H1 (cell line): ENCODE data around the gene HOXA11. TPM values are rescaled to one million over a fixed set of nuclear protein-coding genes. Genes with fewer than 3 reads are reported as not detected.

Source experiments
- CTCF ChIA-PET: fragments of 300-600 bp; sonication (Branson Sonifier 250); formaldehyde crosslinking; loops from one replicate; lab custom pipeline; 2021; ENCODE audit not compliant: partially characterized antibody; lab: Charles Lee
- POLR2A ChIA-PET: fragments of 300-600 bp; sonication (Branson Sonifier 250); formaldehyde crosslinking; loops from one replicate; lab custom pipeline; 2021; ENCODE audit warnings: inconsistent platforms; ENCODE audit not compliant: partially characterized antibody; lab: Charles Lee
- DNase-seq, 2 experiments: peaks; one replicate each; pipeline versions ENCODE4 v3.0.0 to v3.0.0-alpha.2; 2010 to 2022; ENCODE audit warnings: low spot score in 2 of 2, low read depth in 1 of 2, mixed read lengths in 1 of 2
- FAIRE-seq: peaks from 2 replicates; lab custom pipeline; 2011; peaks lifted over from hg19 to GRCh38; lab: Jason Lieb, UNC
- H2AFZ ChIP-seq: 2 replicates; pipeline ENCODE4 v1.8.1; 2012; ENCODE audit warnings: low read length, inconsistent platforms
- H2AK5ac ChIP-seq: 2 replicates; pipeline ENCODE4 v1.6.1; 2013; ENCODE audit warnings: low read depth, low read length
- H2BK120ac ChIP-seq: replicated peaks from 2 replicates; pipeline ENCODE3; 2013; ENCODE audit warnings: low read depth, low read length, inconsistent platforms
- H2BK12ac ChIP-seq: 2 replicates; pipeline ENCODE4 v1.6.1; 2013; ENCODE audit warnings: low read depth, low read length
- H2BK15ac ChIP-seq: 2 replicates; pipeline ENCODE4 v1.6.1; 2013; ENCODE audit warnings: low read length
- H2BK20ac ChIP-seq: 2 replicates; pipeline ENCODE4 v1.6.1; 2013; ENCODE audit warnings: low read length
- H2BK5ac ChIP-seq: 2 replicates; pipeline ENCODE4 v1.6.1; 2013; ENCODE audit warnings: low read depth, low read length
- H3K14ac ChIP-seq: 2 replicates; pipeline ENCODE4 v1.6.1; 2013; ENCODE audit warnings: inconsistent platforms; ENCODE audit not compliant: insufficient read length
- H3K18ac ChIP-seq: 2 replicates; pipeline ENCODE4 v1.6.1; 2013; ENCODE audit warnings: low read length; ENCODE audit errors: extremely low read depth
- H3K23ac ChIP-seq: 2 replicates; pipeline ENCODE4 v1.6.1; 2013; ENCODE audit warnings: inconsistent platforms; ENCODE audit not compliant: insufficient read length
- H3K23me2 ChIP-seq: 2 replicates; pipeline ENCODE4 v1.6.1; 2013; ENCODE audit warnings: low read depth, low read length
- H3K27ac ChIP-seq: 2 replicates; pipeline ENCODE4 v1.6.1; 2011; ENCODE audit warnings: low read depth, low read length, inconsistent platforms
- H3K27me3 ChIP-seq, 4 experiments: replicated peaks in 1 of 4; 1 replicate in 1 of 4; 2 replicates in 3 of 4; pipeline versions ENCODE4 v1.6.1 to v1.8.1; 2011 to 2013; ENCODE audit warnings: low read length in 3 of 4, mild to moderate bottlenecking in 3 of 4, inconsistent platforms in 2 of 4, mixed read lengths in 2 of 4, moderate library complexity in 1 of 4; ENCODE audit not compliant: control insufficient read depth in 3 of 4, insufficient read depth in 3 of 4; ENCODE audit errors: extremely low read depth in 1 of 4
- H3K36me3 ChIP-seq, 4 experiments: 2 replicates each; pipeline versions ENCODE4 v1.6.1 to v1.8.1; 2011 to 2013; ENCODE audit warnings: mild to moderate bottlenecking in 4 of 4, low read length in 3 of 4, moderate library complexity in 2 of 4, control low read depth in 1 of 4, inconsistent platforms in 1 of 4; ENCODE audit not compliant: insufficient read depth in 4 of 4, control insufficient read depth in 2 of 4
- H3K4ac ChIP-seq: replicated peaks from 2 replicates; pipeline ENCODE3; 2013; ENCODE audit warnings: low read length, low read depth, mixed read lengths, inconsistent platforms; ENCODE audit not compliant: insufficient read length
- H3K4me1 ChIP-seq, 4 experiments: replicated peaks in 1 of 4; 1 replicate in 1 of 4; 2 replicates in 3 of 4; pipeline versions ENCODE4 v1.6.1 to v1.8.1; 2011 to 2013; ENCODE audit warnings: low read length in 3 of 4, inconsistent platforms in 2 of 4, mixed read lengths in 1 of 4; ENCODE audit not compliant: insufficient read depth in 4 of 4, control insufficient read depth in 3 of 4
- H3K4me2 ChIP-seq, 2 experiments: 2 replicates each; pipeline versions ENCODE4 v1.6.1 to v1.8.1; 2011 to 2013; ENCODE audit warnings: low read depth in 2 of 2, low read length in 2 of 2, control low read depth in 1 of 2, inconsistent platforms in 1 of 2, mild to moderate bottlenecking in 1 of 2; ENCODE audit not compliant: insufficient read depth in 1 of 2
- H3K4me3 ChIP-seq, 4 experiments: fragments of 200-600, 300-600 bp in 1 of 4; sonication (generic), shearing (Covaris generic), sonication (Bioruptor Twin) in 1 of 4; 2 replicates each; pipeline versions ENCODE4 v1.5.1 to v1.8.1; 2011 to 2016; ENCODE audit warnings: low read length in 4 of 4, low read depth in 3 of 4, control low read depth in 2 of 4, inconsistent platforms in 2 of 4, mild to moderate bottlenecking in 2 of 4, mixed read lengths in 1 of 4, moderate library complexity in 1 of 4; ENCODE audit not compliant: insufficient read depth in 2 of 4; ENCODE audit errors: extremely low read depth in 1 of 4
- H3K56ac ChIP-seq: replicated peaks from 2 replicates; pipeline ENCODE3; 2013; ENCODE audit warnings: low read depth, mild to moderate bottlenecking, mixed read lengths, low read length, inconsistent platforms; ENCODE audit not compliant: insufficient read length
- H3K79me1 ChIP-seq: 2 replicates; pipeline ENCODE4 v1.6.1; 2013; ENCODE audit warnings: low read depth, low read length, control low read depth
- H3K79me2 ChIP-seq, 2 experiments: 2 replicates each; pipeline versions ENCODE4 v1.6.1 to v1.8.1; 2012 to 2013; ENCODE audit warnings: low read length in 2 of 2, mild to moderate bottlenecking in 2 of 2, inconsistent platforms in 1 of 2; ENCODE audit not compliant: insufficient read depth in 2 of 2, control insufficient read depth in 1 of 2
- H3K9ac ChIP-seq, 4 experiments: replicated peaks in 1 of 4; 1 replicate in 1 of 4; 2 replicates in 3 of 4; pipeline versions ENCODE4 v1.6.1 to v1.8.1; 2011 to 2013; ENCODE audit warnings: low read depth in 3 of 4, low read length in 3 of 4, control low read depth in 2 of 4, mild to moderate bottlenecking in 2 of 4, moderate library complexity in 2 of 4, inconsistent platforms in 1 of 4; ENCODE audit errors: extremely low read depth in 1 of 4
- H3K9me3 ChIP-seq, 2 experiments: 2 replicates each; pipeline versions ENCODE4 v1.6.1 to v1.8.1; 2012 to 2013; ENCODE audit warnings: mild to moderate bottlenecking in 2 of 2, moderate library complexity in 2 of 2, control low read depth in 1 of 2, inconsistent platforms in 1 of 2, low read depth in 1 of 2, low read length in 1 of 2, mixed read lengths in 1 of 2; ENCODE audit not compliant: insufficient read depth in 2 of 2
- H4K20me1 ChIP-seq, 2 experiments: replicated peaks in 1 of 2; 2 replicates each; pipeline versions ENCODE3 to v1.8.1; 2011 to 2013; ENCODE audit warnings: inconsistent platforms in 2 of 2, low read length in 2 of 2, mild to moderate bottlenecking in 1 of 2; ENCODE audit not compliant: insufficient read depth in 2 of 2, control insufficient read depth in 1 of 2
- H4K5ac ChIP-seq: 2 replicates; pipeline ENCODE4 v1.6.1; 2013; ENCODE audit warnings: low read length, low read depth, mixed read lengths, inconsistent platforms; ENCODE audit not compliant: insufficient read length
- H4K8ac ChIP-seq: 2 replicates; pipeline ENCODE4 v1.8.0; 2013; ENCODE audit warnings: mild to moderate bottlenecking, moderate library complexity, low read length, inconsistent platforms; ENCODE audit not compliant: insufficient read depth; ENCODE audit errors: extremely low read depth
- H4K91ac ChIP-seq: replicated peaks from 2 replicates; pipeline ENCODE3; 2013; ENCODE audit warnings: low read length, mixed read lengths, inconsistent platforms; ENCODE audit not compliant: insufficient read length
- ATF3 ChIP-seq: IDR thresholded peaks from 2 replicates; pipeline ENCODE4 v1.6.1; 2011; ENCODE audit warnings: low read depth, mild to moderate bottlenecking, low read length; ENCODE audit not compliant: insufficient read depth
- EZH2 ChIP-seq: fragments of 200-600 bp; sonication (generic); IDR thresholded peaks from 2 replicates; pipeline ENCODE4 v1.7.1; 2012; ENCODE audit warnings: low read depth, mild to moderate bottlenecking, moderate library complexity, low read length, inconsistent platforms; ENCODE audit not compliant: severe bottlenecking
- KDM1A ChIP-seq: fragments of 200-600, 300-600 bp; sonication (generic); IDR thresholded peaks from 2 replicates; pipeline ENCODE4 v1.7.1; 2016; ENCODE audit warnings: mild to moderate bottlenecking, low read length, borderline replicate concordance
- MAX ChIP-seq: IDR thresholded peaks from 2 replicates; pipeline ENCODE4 v1.6.1; 2012; ENCODE audit warnings: inconsistent platforms
- NRF1 ChIP-seq: IDR thresholded peaks from 2 replicates; pipeline ENCODE4 v1.6.1; 2011; ENCODE audit warnings: mild to moderate bottlenecking, low read depth, low read length, improper control_type of control experiment
- POLR2AphosphoS5 ChIP-seq: IDR thresholded peaks from 2 replicates; pipeline ENCODE4 v1.6.1; 2011; ENCODE audit warnings: low read depth, low read length
- RAD21 ChIP-seq, 2 experiments: IDR thresholded peaks in 1 of 2; conservative IDR thresholded peaks in 1 of 2; 2 replicates each; pipeline ENCODE4 v1.6.1; 2011; ENCODE audit warnings: low read depth in 2 of 2, low read length in 2 of 2, improper control_type of control experiment in 1 of 2, inconsistent platforms in 1 of 2, mild to moderate bottlenecking in 1 of 2, moderate library complexity in 1 of 2
- RBBP5 ChIP-seq: IDR thresholded peaks from 2 replicates; pipeline ENCODE4 v1.7.1; 2012; ENCODE audit warnings: low read depth, mild to moderate bottlenecking, inconsistent platforms, low read length, moderate library complexity, borderline replicate concordance
- RXRA ChIP-seq: IDR thresholded peaks from 2 replicates; pipeline ENCODE4 v1.6.1; 2011; ENCODE audit warnings: low read depth, mild to moderate bottlenecking, low read length, moderate library complexity; ENCODE audit not compliant: insufficient read depth
- SP4 ChIP-seq: IDR thresholded peaks from 2 replicates; pipeline ENCODE4 v1.6.1; 2012; ENCODE audit warnings: low read length, inconsistent platforms
- TAF7 ChIP-seq: optimal IDR thresholded peaks from 2 replicates; pipeline ENCODE3; 2011; ENCODE audit warnings: low read depth, mild to moderate bottlenecking, inconsistent platforms, low read length, moderate library complexity, borderline replicate concordance
- WGBS, 2 experiments: shearing (Covaris generic) in 1 of 2; methylation state at CpG; one replicate each; pipeline versions ENCODE4 v1.1.6 to v1.1.7; 2013 to 2015; ENCODE audit warnings: low lambda C conversion rate in 2 of 2, mixed read lengths in 2 of 2, inconsistent platforms in 1 of 2, low coverage in 1 of 2, missing lambda C conversion rate in 1 of 2; ENCODE audit not compliant: insufficient replicate concordance in 2 of 2, insufficient coverage in 1 of 2, insufficient read length in 1 of 2; ENCODE audit errors: extremely low coverage in 1 of 2, missing lambda C conversion rate in 1 of 2; 5-methylcytosine and 5-hydroxymethylcytosine counted together
- polyA plus RNA-seq, 7 experiments: library from polyadenylated mRNA; depleted of rRNA in 3 of 7; stranded (reverse) in 5 of 7; unstranded in 2 of 7; fragments of >200 nt in 5 of 7; fragments of 200-250 nt in 2 of 7; gene quantifications; 1 replicate in 5 of 7; 2 replicates in 1 of 7; 4 replicates in 1 of 7; pipeline versions ENCODE4 v1.2.1 to v1.2.3, GENCODE V29; 2011 to 2013; ENCODE audit warnings: missing spikeins in 2 of 7, mixed read lengths in 2 of 7
- total RNA-seq: library from RNA; stranded (reverse); fragmentation: NEBNext Ultra II Directional; extraction: Animal tissue kit (Norgen Biotek cat#: 25700); gene quantifications from 2 replicates; pipeline ENCODE4 v1.2.1, GENCODE V29; 2021

The HOXA11 gene
- total and polyA plus RNA-seq, 2 of the 8 experiments (the other 6 are each of a cell fraction or from before 2014, with no cell fraction given), result not detected

- Histone ChIP-seq H3K9me3 (no peaks in the 10 kb centered on the region), H2BK5ac (no peak overlapping the region), H3K56ac (no peak overlapping the region), H4K8ac (no peak overlapping the region), H2AFZ (no peak overlapping the region), H3K4me2 (0 out of 4 replicates have a peak overlapping the region, but pooled peaks of 1 of the 2 experiments have one; percentile 22), H3K79me2 (no peaks in the 10 kb centered on the region), H3K23me2 (peaks cover 4% of the 10 kb centered on the region; the same call in 1 of the 2 replicates), H3K27ac (no peak overlapping the region), H3K36me3 (no peaks in the 10 kb centered on the region; a peak in 1 of 8 replicates), H3K4ac (no peak overlapping the region), H3K4me1 (peaks cover 2 to 11% (median 6%) of the 10 kb centered on the region in 4 experiments), H3K27me3 (peaks cover 63 to 96% (median 88%) of the 10 kb centered on the region in 4 experiments), H3K9ac (no peak overlapping the region), H4K91ac (no peak overlapping the region), H4K5ac (no peak overlapping the region), H3K4me3 (no peak overlapping the region), H2AK5ac (no peak overlapping the region), H3K23ac (no peak overlapping the region), H2BK20ac (no peak overlapping the region), H2BK12ac (no peak overlapping the region), H3K14ac (no peak overlapping the region), H3K79me1 (no peaks in the 10 kb centered on the region), H3K18ac (no peak overlapping the region), H2BK120ac (no peak overlapping the region), H2BK15ac (no peak overlapping the region), H4K20me1 (peaks cover 6 to 8% of the 10 kb centered on the region in 2 experiments)
- FAIRE-seq (no peak), DNase-seq (no peak)
- WGBS, 2 experiments, result 71% methylated on average over 3 of the region's 3 CpGs; no CpG with 5 or more reads in 1 of the 2 experiments
- POLR2A ChIA-PET, result no interaction called here
- CTCF ChIA-PET, result interaction anchor here (1.0 to 8.5 kb wide), 3 partner anchors 12 to 35 kb away, joined by 3 to 62 read pairs (median 5); no protein-coding TSS in a partner anchor
- TF ChIP-seq SP4 (no peak), ATF3 (no peak), POLR2AphosphoS5 (no peak), EZH2 (no peak), KDM1A (no peak), RAD21 (IDR thresholded peaks at IDR 0.05 in 1 of 2, conservative IDR thresholded peaks at IDR 0.05 in 1 of 2; ENCODE audit: low read depth in 2 of 2, low read length in 2 of 2) (no peak), RBBP5 (no peak), TAF7 (no peak), MAX (no peak), NRF1 (no peak), RXRA (no peak)
These were observed 36.3 kb upstream of the HOXA11 start for GRCh38 chr7:27221201-27221797.
